ENCODE measurements around the gene MEGF11.
A peak's percentile ranks its signal among the peaks of the same experiment; 100 is the strongest.

The MEGF11 gene

GRCh38 chr15:65869954-65870871, 383.3 kb downstream of the MEGF11 start (continued):
- TF ChIP-seq ZNF175 (tag by site-specific recombination; IDR thresholded peaks at IDR 0.05) (no peak), ZNF626 (tag by site-specific recombination; IDR thresholded peaks at IDR 0.05) (no peak), ZNF248 (tag by site-specific recombination; IDR thresholded peaks at IDR 0.05) (no peak), ZNF792 (tag by site-specific recombination; IDR thresholded peaks at IDR 0.05) (no peak), ZNF138 (tag by site-specific recombination; IDR thresholded peaks at IDR 0.05; ENCODE audit: borderline replicate concordance) (no peak), PBX3 (CRISPR knock-in tag; IDR thresholded peaks at IDR 0.05) (no peak), ZNF561 (tag by site-specific recombination; IDR thresholded peaks at IDR 0.05; ENCODE audit: borderline replicate concordance) (peak; percentile 55; the same call in 1 of the 2 replicates), ZNF280D (tag by site-specific recombination; IDR thresholded peaks at IDR 0.05) (no peak), HOXC10 (CRISPR knock-in tag; IDR thresholded peaks at IDR 0.05) (no peak), ZNF777 (tag by site-specific recombination; IDR thresholded peaks at IDR 0.05; ENCODE audit: borderline replicate concordance) (no peak), ZNF670 (tag by site-specific recombination; IDR thresholded peaks at IDR 0.05; ENCODE audit: low read depth) (no peak), ZNF133 (tag by site-specific recombination; IDR thresholded peaks at IDR 0.05) (no peak), ZNF366 (tag by site-specific recombination; conservative IDR thresholded peaks at IDR 0.05) (0 out of 2 replicates have a peak, but pooled peaks have one; percentile 50), CTCF (tag by site-specific recombination; IDR thresholded peaks at IDR 0.05) (peak; percentile 92; the same call in 1 of the 2 replicates), ZBTB21 (tag by site-specific recombination; IDR thresholded peaks at IDR 0.05) (no peak), GFI1B (tag by site-specific recombination; IDR thresholded peaks at IDR 0.05) (no peak), ZNF610 (tag by site-specific recombination; IDR thresholded peaks at IDR 0.05; ENCODE audit: borderline replicate concordance) (peak; percentile 22; the same call in 1 of the 2 replicates), ZNF571 (tag by site-specific recombination; IDR thresholded peaks at IDR 0.05) (no peak), ZNF585B (tag by site-specific recombination; IDR thresholded peaks at IDR 0.05) (no peak), KLF1 (tag by site-specific recombination; IDR thresholded peaks at IDR 0.05) (peak; percentile 26), PRDM10 (tag by site-specific recombination; IDR thresholded peaks at IDR 0.05) (peak; percentile 99), YY2 (tag by site-specific recombination; IDR thresholded peaks at IDR 0.05) (no peak), ZFP69B (tag by site-specific recombination; IDR thresholded peaks at IDR 0.05) (no peak), ZFHX2 (tag by site-specific recombination; conservative IDR thresholded peaks at IDR 0.05) (peak; percentile 72), ZNF501 (tag by site-specific recombination; IDR thresholded peaks at IDR 0.05) (no peak), AEBP2 (tag by site-specific recombination; IDR thresholded peaks at IDR 0.05; ENCODE audit: borderline replicate concordance) (no peak), SCRT1 (tag by site-specific recombination; IDR thresholded peaks at IDR 0.05; ENCODE audit: borderline replicate concordance) (peak; percentile 52; the same call in 1 of the 2 replicates), WT1 (tag by site-specific recombination; IDR thresholded peaks at IDR 0.05) (no peak; the same call in 1 of the 2 replicates), ZNF214 (tag by site-specific recombination; IDR thresholded peaks at IDR 0.05; ENCODE audit: borderline replicate concordance) (no peak)
